ENCODE measurements around the gene ABCA9. TPM values are rescaled to one million over a fixed set of nuclear protein-coding genes. Genes with fewer than 3 reads are reported as not detected.

Gene ABCA9
- total and polyA plus RNA-seq, 9 of the 15 experiments (the other 6 are each of a cell fraction or from before 2014, with no cell fraction given) = 0.04 TPM; not detected in 8

GRCh38 chr17:69048634-69049033 lies 12.1 kb downstream of the ABCA9 start:
- Histone ChIP-seq H3K4me3 (no peak overlapping the region), H4K20me1 (replicated peaks; ENCODE audit: control insufficient read depth, insufficient read depth, low read length) (no peaks in the 10 kb centered on the region), H3K4me2 (ENCODE audit: insufficient read depth, low read length) (peak overlapping the region; percentile 16; the same call in 1 of the 2 replicates), H3K27ac (ENCODE audit: extremely low read depth, low read depth, low read length) (peak overlapping the region; percentile 85), H3K9me1 (ENCODE audit: control insufficient read depth, insufficient read depth, low read length) (no peaks in the 10 kb centered on the region), H3K9me3 (replicated peaks; ENCODE audit: control insufficient read depth, insufficient read depth, low read depth, low read length) (peaks cover 8% of the 10 kb centered on the region; the same call in 1 of the 2 replicates), H2AFZ (ENCODE audit: low read depth, low read length) (peak overlapping the region; percentile 49), H3K4me1 (replicated peaks in 1 of 2; ENCODE audit: control insufficient read depth in 2 of 2, insufficient read depth in 2 of 2, low read length in 2 of 2) (peaks cover 3 to 34% of the 10 kb centered on the region in 2 experiments), H3K27me3 (ENCODE audit: control insufficient read depth in 2 of 2, insufficient read depth in 2 of 2, low read length in 2 of 2) (no peaks in the 10 kb centered on the region), H3K36me3 (ENCODE audit: control insufficient read depth, insufficient read depth, low read length) (no peaks in the 10 kb centered on the region), H3K9ac (ENCODE audit: insufficient read depth in 1 of 2, low read depth in 2 of 2, low read length in 2 of 2) (peak overlapping the region in 1 of 2 experiments; percentile 30; a peak in 1 of 4 replicates), H3K79me2 (ENCODE audit: control insufficient read depth, insufficient read depth, low read length) (no peaks in the 10 kb centered on the region)
- 79% methylated on average over 2 of the region's 2 CpGs for WGBS (ENCODE audit: insufficient coverage, low coverage, missing lambda C conversion rate)
- ChIA-PET CTCF (ENCODE audit: low intra/inter-chr PET ratio) (no interaction called here), POLR2A (no interaction called here)
- ATAC-seq = no peak
- in situ Hi-C loops (cut with MboI) = no loop called here
- no TSS peak for BruUV-seq (replicated peaks)
- no peak for DNase-seq (ENCODE audit: extremely low read depth in 1 of 4, low spot score in 3 of 4)
- TF ChIP-seq PTRF (tag; IDR thresholded peaks at IDR 0.05) (0 out of 2 replicates have a peak, but pooled peaks have one; percentile 41), ZNF780A (CRISPR knock-in tag; IDR thresholded peaks at IDR 0.05) (no peak), PTTG1 (tag; IDR thresholded peaks at IDR 0.05; ENCODE audit: low read depth) (0 out of 2 replicates have a peak, but pooled peaks have one; percentile 9), ZBTB9 (CRISPR knock-in tag; IDR thresholded peaks at IDR 0.05) (0 out of 2 replicates have a peak, but pooled peaks have one; percentile 24)
- intact Hi-C loops (cut with micrococcal nuclease) = no loop called here
- FAIRE-seq = no peak
